Breast epithelium (tissue), 4 donors: ENCODE measurements around the gene MERTK. TPM values are rescaled to one million over a fixed set of nuclear protein-coding genes. Genes with fewer than 3 reads are reported as not detected.

ENCODE experiments used
- DNase-seq, 2 donors: peaks; one replicate each; pipeline ENCODE4 v3.0.0-alpha.2; 2019; ENCODE audit warnings: low spot score in 2 of 2
- H3K27ac ChIP-seq, 2 donors: fragments of 200-600 bp; sonication (generic) in 1 of 2; one replicate each; pipeline ENCODE4 v1.5.1; 2016 to 2019; ENCODE audit warnings: mild to moderate bottlenecking in 1 of 2
- H3K27me3 ChIP-seq, 2 donors: fragments of 200-600 bp; sonication (generic) in 1 of 2; one replicate each; pipeline versions ENCODE4 v1.5.1 to v1.6.0; 2017 to 2019; ENCODE audit warnings: control low read depth in 1 of 2, mild to moderate bottlenecking in 1 of 2
- H3K36me3 ChIP-seq: fragments of 200-600 bp; one replicate; pipeline ENCODE4 v1.5.1; 2019
- H3K4me1 ChIP-seq, 2 donors: fragments of 200-600 bp; sonication (generic); one replicate each; pipeline ENCODE4 v1.5.1; 2016 to 2019; ENCODE audit warnings: control low read depth in 1 of 2
- H3K4me3 ChIP-seq, 3 donors: fragments of 200-600 bp; sonication (generic); 1 replicate in 2 of 3; 2 replicates in 1 of 3; pipeline ENCODE4 v1.5.1; 2016 to 2019; ENCODE audit warnings: mild to moderate bottlenecking in 3 of 3, moderate library complexity in 2 of 3
- H3K9me3 ChIP-seq, 2 donors: fragments of 200-600 bp; sonication (generic) in 1 of 2; one replicate each; pipeline ENCODE4 v1.5.1; 2016 to 2019; ENCODE audit warnings: control low read depth in 1 of 2
- CTCF ChIP-seq, 3 donors: fragments of 450-650 bp; IDR thresholded peaks; one replicate each; pipeline ENCODE4 v1.5.1; 2016 to 2017; ENCODE audit warnings: antibody characterized with exemption in 3 of 3, mild to moderate bottlenecking in 3 of 3, moderate library complexity in 3 of 3
- POLR2A ChIP-seq: fragments of 450-650 bp; IDR thresholded peaks from one replicate; pipeline ENCODE4 v1.6.1; 2016; ENCODE audit warnings: antibody characterized with exemption, mild to moderate bottlenecking, moderate library complexity
- POLR2AphosphoS5 ChIP-seq, 3 donors: sonication (generic); formaldehyde crosslinking; IDR thresholded peaks; one replicate each; pipeline ENCODE4 v1.6.1; 2017; ENCODE audit warnings: antibody characterized with exemption in 3 of 3
- intact Hi-C: fragments of 100-400 bp; cut with DNase I; formaldehyde crosslinking; loops from one replicate; pipeline ENCODE4 v1.15.1; 2023; ENCODE audit warnings: low total_unique reads
- total RNA-seq, 3 donors: library from RNA; depleted of rRNA; stranded (reverse); fragments of >200 nt; gene quantifications; one replicate each; pipeline ENCODE4 v1.1.0, GENCODE V29; 2016

The MERTK gene
- total RNA-seq, 3 donors from 2014 or later: 21.0 to 84.3 (median 36.3) TPM

- no peaks in the 10 kb centered on the region for H3K4me1 ChIP-seq
- H3K27me3 ChIP-seq: no peaks in the 10 kb centered on the region
- intact Hi-C loops: no loop called here
- peak overlapping the region; percentile 88 to 90 for H3K27ac ChIP-seq
- TF ChIP-seq CTCF (IDR thresholded peaks at IDR 0.05) (no peak), POLR2A (no peak), POLR2AphosphoS5 (IDR thresholded peaks at IDR 0.05) (no peak)
- H3K9me3 ChIP-seq: no peaks in the 10 kb centered on the region
- no peaks in the 10 kb centered on the region for H3K36me3 ChIP-seq
- DNase-seq: no peak
- H3K4me3 ChIP-seq: peak overlapping the region; percentile 73 to 99 (median 94)
These were observed 13.8 kb upstream of the MERTK start for GRCh38 chr2:111884592-111884964.

- H3K27me3 ChIP-seq: no peaks in the 10 kb centered on the region
- no peaks in the 10 kb centered on the region for H3K9me3 ChIP-seq
- H3K36me3 ChIP-seq: no peaks in the 10 kb centered on the region
- H3K4me1 ChIP-seq: no peaks in the 10 kb centered on the region
- no peak for DNase-seq
- intact Hi-C loops: no loop called here
- TF ChIP-seq POLR2A (no peak), POLR2AphosphoS5 (IDR thresholded peaks at IDR 0.05) (no peak), CTCF (IDR thresholded peaks at IDR 0.05) (no peak)
- H3K27ac ChIP-seq: no peak overlapping the region
- H3K4me3 ChIP-seq: no peak overlapping the region
These were observed 2.4 kb upstream of the MERTK start for GRCh38 chr2:111896024-111896423.

GRCh38 chr2:111896576-111896975, 1.8 kb upstream of the MERTK start:
- TF ChIP-seq CTCF (IDR thresholded peaks at IDR 0.05): no peak
- TF ChIP-seq POLR2A: no peak
- TF ChIP-seq POLR2AphosphoS5 (IDR thresholded peaks at IDR 0.05): no peak
- H3K27ac ChIP-seq: no peak overlapping the region
- intact Hi-C loops: no loop called here

GRCh38 chr2:111897630-111897923, 830 bp upstream of the MERTK start:
- H3K27me3 ChIP-seq: no peaks in the 10 kb centered on the region
- peak overlapping the region; percentile 73 to 94 (median 93) for H3K4me3 ChIP-seq
- no peaks in the 10 kb centered on the region for H3K9me3 ChIP-seq
- H3K36me3 ChIP-seq: no peaks in the 10 kb centered on the region
- no peak for DNase-seq
- H3K27ac ChIP-seq: peak overlapping the region; percentile 83 to 85
- TF ChIP-seq POLR2AphosphoS5 (IDR thresholded peaks at IDR 0.05) (no peak), POLR2A (no peak), CTCF (IDR thresholded peaks at IDR 0.05) (no peak)
- intact Hi-C loops: no loop called here
- no peaks in the 10 kb centered on the region for H3K4me1 ChIP-seq

More at GRCh38 chr2:111896576-111896975, 1.8 kb upstream of the MERTK start:
- no peaks in the 10 kb centered on the region for H3K4me1 ChIP-seq
- no peak overlapping the region for H3K4me3 ChIP-seq
- no peaks in the 10 kb centered on the region for H3K36me3 ChIP-seq
- H3K27me3 ChIP-seq: no peaks in the 10 kb centered on the region
- H3K9me3 ChIP-seq: no peaks in the 10 kb centered on the region
- no peak for DNase-seq

GRCh38 chr2:111898703-111899514, 502 bp downstream of the MERTK start:
- no peak for TF ChIP-seq POLR2A
- peak in 2 of 3 donors; percentile 1 to 16 for TF ChIP-seq POLR2AphosphoS5 (IDR thresholded peaks at IDR 0.05)
- no peak for TF ChIP-seq CTCF (IDR thresholded peaks at IDR 0.05)
- Histone ChIP-seq H3K9me3 (no peaks in the 10 kb centered on the region), H3K27ac (peak overlapping the region; percentile 83 to 85), H3K27me3 (no peaks in the 10 kb centered on the region), H3K36me3 (no peaks in the 10 kb centered on the region), H3K4me1 (no peaks in the 10 kb centered on the region), H3K4me3 (peak overlapping the region; percentile 73 to 94 (median 93))
- intact Hi-C loops: loop anchor here (1.0 kb wide), 1 partner anchor 149 kb away; no protein-coding TSS in a partner anchor
- DNase-seq: no peak
